Retinal pigment epithelial cell (primary cell): ENCODE results near the gene SMARCC1.
"Not testable (repeated sequence)": the region's sequence is repeated elsewhere in the genome, so short reads cannot be mapped to it uniquely, and the experiment has no call there.

ENCODE experiments used
- DNase-seq: peaks from one replicate; pipeline ENCODE4 v3.0.0-alpha.2; 2010; ENCODE audit warnings: low read depth
- H3K4me3 ChIP-seq: 2 replicates; pipeline ENCODE4 v1.5.1; 2011; ENCODE audit warnings: mild to moderate bottlenecking, low read length, control low read depth, moderate library complexity
- CTCF ChIP-seq: conservative IDR thresholded peaks from 2 replicates; pipeline ENCODE4 v1.5.1; 2011; ENCODE audit warnings: low read depth, low read length, control low read depth, inconsistent platforms

SMARCC1 gene

GRCh38 chr3:47781685-47782445, at the start of gene SMARCC1:
Gene SMARCC1 (minus strand): TSS chr3:47781893. CDS start chr3:47781797, 96 bp downstream.
- H3K4me3 ChIP-seq = peak within 1 kb of the TSS; percentile 93
- DNase-seq = peak; percentile 84
- no peak for TF ChIP-seq CTCF

- H3K4me3 ChIP-seq, DNase-seq: not testable (repeated sequence)
Observed at GRCh38 chr3:47829482-47829881, 47.8 kb upstream of the SMARCC1 start.

- H3K4me3 ChIP-seq = peak overlapping the region; percentile 88
- DNase-seq = no peak
- TF ChIP-seq CTCF = no peak
Observed at GRCh38 chr3:47825590-47825989, 43.9 kb upstream of the SMARCC1 start.

GRCh38 chr3:47824541-47825473, 43.1 kb upstream of the SMARCC1 start:
- H3K4me3 ChIP-seq = peak overlapping the region; percentile 88
- TF ChIP-seq CTCF = peak; percentile 60
- peak; percentile 55 for DNase-seq

- no peak for DNase-seq
- H3K4me3 ChIP-seq = no peak overlapping the region
- TF ChIP-seq CTCF = no peak
Observed at GRCh38 chr3:47817609-47818008, 35.9 kb upstream of the SMARCC1 start.

- no peak for TF ChIP-seq CTCF
- no peak overlapping the region for H3K4me3 ChIP-seq
- no peak for DNase-seq
Observed at GRCh38 chr3:47813551-47814177, 32.0 kb upstream of the SMARCC1 start.

GRCh38 chr3:47804577-47804976, 22.9 kb upstream of the SMARCC1 start:
- H3K4me3 ChIP-seq = no peak overlapping the region
- DNase-seq = no peak
- no peak for TF ChIP-seq CTCF
